NCI-H748 treated with DMSO at 0.1 percent for 48 hours (cell line): ENCODE data around the gene TDRD1.

Experiments
- DNase-seq: peaks from one replicate; lab custom pipeline; 2025; lab: John Stamatoyannopoulos, UW

The TDRD1 gene

GRCh38 chr10:114174695-114175188 is 4.4 kb upstream of the TDRD1 start:
- DNase-seq: no peak

DNA sequence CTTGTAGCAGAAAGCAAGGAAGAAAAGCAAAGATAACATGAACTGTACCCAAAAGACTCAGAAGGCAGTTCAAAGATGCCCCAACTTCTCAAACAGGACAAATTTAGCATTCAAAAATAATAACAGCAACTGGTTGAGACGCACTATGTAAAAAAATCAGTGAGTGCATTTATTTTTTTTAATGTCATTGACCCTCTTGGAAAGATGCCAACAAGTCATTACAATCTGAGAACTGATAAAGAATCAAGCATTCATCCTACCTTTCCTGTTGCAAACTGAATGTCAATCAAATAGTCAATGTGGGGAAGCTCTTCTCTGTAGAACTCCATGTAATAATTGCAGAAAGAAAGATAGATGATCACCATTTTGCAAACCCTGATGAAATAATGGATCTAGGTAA is 3.5 kb upstream of the TDRD1 start:
- no peak for DNase-seq

DNA sequence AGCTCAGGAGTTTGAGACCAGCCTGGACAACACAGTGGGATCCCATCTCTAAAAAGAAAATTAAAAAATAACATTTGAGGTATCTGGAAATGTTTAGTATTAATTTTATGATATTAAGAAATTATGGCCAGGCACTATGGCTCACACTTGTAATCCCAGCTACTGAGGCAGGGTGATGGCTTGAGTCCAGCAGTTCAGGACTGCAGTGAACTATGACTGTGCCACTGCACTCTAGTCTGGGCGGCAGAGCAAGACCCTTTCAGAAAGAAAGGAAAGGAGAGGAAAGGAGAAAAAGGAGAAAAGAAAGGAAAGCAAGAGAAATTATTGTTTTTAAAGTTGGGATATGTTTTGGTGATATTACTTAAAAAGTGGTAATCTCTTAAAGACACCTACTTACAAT is 2.6 kb upstream of the TDRD1 start:
- no peak for DNase-seq

- no peak for DNase-seq
Observed at GRCh38 chr10:114179747-114180146, 594 bp downstream of the TDRD1 start.

GRCh38 chr10:114180937-114181336 is 1.8 kb downstream of the TDRD1 start:
- no peak for DNase-seq

DNA sequence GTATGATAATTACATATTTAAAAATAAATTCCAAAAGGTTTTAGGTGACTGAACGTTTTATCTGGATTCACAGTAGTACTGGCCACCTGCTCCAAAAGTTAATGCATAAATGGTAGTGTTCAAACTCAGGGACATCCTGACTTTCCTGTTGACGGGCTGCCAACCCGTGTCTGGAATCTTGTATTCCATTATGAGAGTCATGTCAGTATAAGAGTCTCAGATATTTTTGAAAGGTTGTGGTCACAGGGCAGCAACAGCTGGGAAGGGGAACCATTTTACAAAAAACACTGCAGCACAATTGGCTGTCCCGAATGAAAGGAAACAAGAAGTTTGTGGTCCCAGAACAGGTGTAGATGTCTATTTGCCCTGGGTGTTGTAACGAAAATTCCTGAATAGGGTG is 2.8 kb downstream of the TDRD1 start:
- no peak for DNase-seq

DNA sequence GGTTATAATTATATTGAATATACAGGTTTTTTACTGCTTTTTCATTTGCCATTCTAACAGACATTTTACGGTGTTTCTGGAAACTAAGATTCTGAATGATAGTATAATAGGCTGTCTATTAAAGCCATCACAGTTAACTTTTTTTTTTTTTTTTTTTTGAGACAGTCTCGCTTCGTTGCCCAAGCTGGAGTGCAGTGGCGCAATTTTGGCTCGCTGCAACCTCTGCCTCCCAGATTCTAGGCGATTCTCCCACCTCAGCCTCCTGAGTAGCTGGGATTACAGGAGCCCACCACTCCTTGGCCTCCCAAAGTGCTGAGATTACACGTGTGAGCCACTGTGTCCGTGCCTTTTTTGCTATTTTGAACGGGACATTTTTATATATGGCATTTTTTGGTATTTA is 4.4 kb downstream of the TDRD1 start:
- DNase-seq: no peak

DNA sequence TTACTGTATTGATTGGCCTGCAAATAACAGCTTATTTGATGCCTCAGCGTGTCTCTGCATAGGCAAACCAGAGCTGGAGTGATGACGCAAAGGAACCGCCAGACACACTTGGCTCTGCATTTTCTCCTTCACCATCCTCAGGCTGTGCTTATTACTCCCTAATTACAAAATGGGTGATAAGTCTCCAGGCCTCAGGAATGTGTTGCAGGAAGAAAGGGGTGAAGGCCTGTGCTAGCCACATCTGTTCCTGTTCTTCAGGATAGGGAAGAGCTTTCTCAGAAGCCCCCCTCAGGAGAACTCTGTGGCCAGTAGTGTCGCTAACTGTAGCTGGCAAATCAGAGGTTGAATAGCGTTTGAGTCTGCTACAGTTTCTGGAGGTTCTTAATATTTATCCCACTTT is 5.1 kb downstream of the TDRD1 start:
- DNase-seq: no peak

- no peak for DNase-seq
Observed at GRCh38 chr10:114188001-114188400, 8.8 kb downstream of the TDRD1 start.

DNA sequence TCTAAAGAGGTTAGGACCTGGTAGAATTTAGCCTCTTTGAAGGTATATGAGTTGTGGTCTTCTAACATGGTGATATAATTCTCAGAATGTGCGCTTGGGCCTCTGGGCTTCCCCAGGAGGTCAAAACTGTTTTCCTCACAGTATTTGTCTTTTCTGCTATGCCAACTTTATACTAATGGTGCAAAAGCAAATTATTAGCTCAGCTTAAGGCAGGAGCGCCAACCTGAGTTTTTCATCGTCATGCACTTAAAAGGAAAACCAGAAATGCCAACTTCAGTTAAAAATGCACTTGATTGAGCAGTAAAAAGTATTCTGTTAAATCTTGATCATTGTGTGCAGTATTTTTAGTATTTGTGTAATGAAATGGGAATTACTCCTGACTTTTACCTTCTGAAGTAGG is 9.7 kb downstream of the TDRD1 start:
- DNase-seq: no peak

- no peak for DNase-seq
Observed at GRCh38 chr10:114189700-114190099, 10.5 kb downstream of the TDRD1 start.

- DNase-seq: no peak
Observed at GRCh38 chr10:114195079-114195478, 15.9 kb downstream of the TDRD1 start.

- no peak for DNase-seq
Observed at GRCh38 chr10:114199239-114199638, 20.1 kb downstream of the TDRD1 start.

DNA sequence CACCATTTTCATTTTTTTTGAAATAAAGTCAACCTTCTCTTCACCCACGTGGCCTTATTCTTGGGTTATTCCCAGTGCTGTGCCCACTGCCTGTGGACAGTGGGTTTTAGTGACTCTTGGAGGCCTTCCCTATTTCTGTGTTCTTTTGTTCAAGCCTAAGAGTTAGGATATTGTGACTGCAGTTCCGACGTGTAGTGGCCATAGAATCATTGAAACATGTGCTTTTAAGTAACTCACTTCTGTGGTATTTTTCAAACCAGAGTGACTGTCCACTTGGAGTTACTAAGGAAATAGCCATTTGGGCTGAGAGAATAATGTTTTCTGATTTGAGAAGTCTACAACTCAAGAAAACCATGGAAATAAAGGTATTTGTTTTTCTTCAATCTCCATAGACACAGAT is 23.7 kb downstream of the TDRD1 start:
- no peak for DNase-seq

DNA sequence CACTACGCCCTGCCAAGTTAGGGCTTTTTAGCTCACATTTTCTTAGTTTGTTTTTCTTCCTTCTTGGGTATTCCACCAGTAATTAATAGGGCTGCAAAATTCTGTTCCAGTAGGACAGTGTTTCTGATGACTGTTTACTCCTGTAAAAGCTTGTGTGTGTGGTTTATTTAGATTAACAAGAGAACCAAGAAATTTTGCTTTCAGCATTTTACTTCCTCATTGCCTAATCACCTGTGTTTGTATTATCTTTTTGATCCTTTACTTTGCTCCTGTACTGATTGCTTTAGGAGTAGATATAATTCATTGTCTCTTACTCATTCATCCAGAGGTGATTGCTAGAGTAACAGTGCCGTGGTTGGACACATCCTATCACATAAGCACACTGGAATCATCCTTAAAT is 27.7 kb downstream of the TDRD1 start:
- no peak for DNase-seq

- no peak for DNase-seq
Observed at GRCh38 chr10:114207349-114207748, 28.2 kb downstream of the TDRD1 start.

DNA sequence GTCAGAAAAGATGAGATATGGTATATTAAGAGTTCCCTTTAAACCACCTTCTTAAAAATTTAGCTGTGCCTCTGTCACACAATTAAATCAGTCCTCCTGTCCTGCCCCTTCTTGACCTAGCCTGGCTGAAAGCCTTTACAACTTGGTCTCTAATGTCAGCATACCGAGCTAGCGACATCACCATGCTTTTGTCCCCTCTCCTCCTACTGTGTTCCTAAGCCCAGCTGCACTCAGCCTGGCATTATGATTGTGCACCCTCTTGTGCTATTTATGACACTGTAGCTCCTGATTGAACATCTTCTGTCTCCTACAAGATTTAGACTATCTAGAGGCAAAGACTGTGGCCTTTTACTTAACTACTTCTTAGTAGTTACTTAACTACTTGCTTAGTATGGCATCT is 29.2 kb downstream of the TDRD1 start:
- DNase-seq: no peak

- DNase-seq: no peak
Observed at GRCh38 chr10:114212153-114212552, 33.0 kb downstream of the TDRD1 start.

DNA sequence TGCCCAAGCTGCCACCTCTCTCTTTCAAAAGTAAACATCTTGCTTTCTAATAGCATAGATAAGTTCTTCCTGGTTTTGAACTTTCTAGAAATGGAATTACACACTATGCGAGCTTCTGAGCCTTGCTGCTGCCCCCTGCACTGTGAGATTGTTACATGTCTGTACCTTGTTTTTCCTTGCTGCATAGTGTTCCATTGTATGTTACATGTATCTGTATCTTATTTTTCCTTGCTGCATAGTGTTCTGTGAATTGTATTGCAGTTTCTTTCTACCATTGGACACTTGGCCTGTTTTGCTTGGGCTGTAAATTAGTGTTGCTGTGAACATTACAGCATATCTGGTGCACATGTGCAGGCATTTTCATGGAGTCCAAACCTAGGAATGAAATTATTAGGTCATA is 35.9 kb downstream of the TDRD1 start:
- DNase-seq: no peak

DNA sequence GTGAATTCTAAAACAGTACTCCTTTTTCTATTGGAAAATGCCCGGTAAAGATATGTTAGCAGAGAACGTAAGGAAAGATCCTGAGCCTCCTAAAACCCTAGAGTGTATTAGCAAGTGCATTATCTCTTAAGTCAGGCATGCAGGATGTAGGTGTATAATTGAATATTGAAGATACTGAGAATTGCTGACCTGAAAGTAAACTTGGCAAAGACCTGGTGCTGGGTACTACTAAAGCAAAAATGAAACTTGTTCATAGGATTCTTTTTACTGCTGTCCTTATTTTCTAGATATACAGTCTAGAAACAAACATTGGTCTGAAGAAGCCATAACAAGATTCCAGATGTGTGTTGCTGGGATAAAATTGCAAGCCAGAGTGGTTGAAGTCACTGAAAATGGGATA is 41.1 kb downstream of the TDRD1 start:
- no peak for DNase-seq

- no peak for DNase-seq
Observed at GRCh38 chr10:114221235-114221634, 42.1 kb downstream of the TDRD1 start.

DNA sequence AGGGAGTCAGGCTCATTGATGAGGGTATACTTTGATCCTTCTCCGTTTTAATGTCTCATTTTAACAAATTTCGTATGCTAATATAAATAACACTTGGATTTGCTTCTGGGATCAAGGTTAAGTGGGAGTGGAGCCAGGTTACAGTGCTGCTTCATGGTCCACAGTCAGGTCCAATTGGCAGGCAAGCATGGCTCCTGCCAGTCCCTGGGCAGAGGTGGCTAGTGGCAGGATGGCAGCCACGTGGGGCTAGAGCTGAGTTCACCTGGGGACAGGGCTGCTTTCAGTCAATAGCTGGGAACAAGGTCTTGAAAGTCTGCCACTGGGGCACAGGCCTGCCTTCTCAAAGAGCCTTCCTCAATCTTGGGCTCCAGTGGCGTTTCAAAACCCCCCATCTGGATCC is 43.9 kb downstream of the TDRD1 start:
- DNase-seq: no peak

DNA sequence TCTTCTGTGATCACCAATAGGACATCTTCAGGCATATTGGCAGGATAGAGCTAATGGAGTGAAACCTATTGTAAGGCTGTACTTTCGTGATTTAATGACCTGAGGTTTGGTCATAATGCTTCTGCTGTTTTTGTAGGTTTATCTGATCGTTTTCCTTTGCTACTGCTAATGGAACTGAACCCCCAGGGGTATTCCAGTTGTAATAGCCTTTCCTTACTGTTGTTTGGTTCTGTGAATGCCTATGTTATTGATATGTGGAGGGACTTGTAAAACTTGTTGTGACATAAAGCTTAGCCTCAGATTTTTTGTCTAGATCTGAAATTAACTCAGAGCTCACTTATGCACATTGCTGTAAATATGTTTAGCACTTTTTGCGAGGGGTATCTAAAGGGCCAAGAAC is 49.0 kb downstream of the TDRD1 start:
- no peak for DNase-seq

DNA sequence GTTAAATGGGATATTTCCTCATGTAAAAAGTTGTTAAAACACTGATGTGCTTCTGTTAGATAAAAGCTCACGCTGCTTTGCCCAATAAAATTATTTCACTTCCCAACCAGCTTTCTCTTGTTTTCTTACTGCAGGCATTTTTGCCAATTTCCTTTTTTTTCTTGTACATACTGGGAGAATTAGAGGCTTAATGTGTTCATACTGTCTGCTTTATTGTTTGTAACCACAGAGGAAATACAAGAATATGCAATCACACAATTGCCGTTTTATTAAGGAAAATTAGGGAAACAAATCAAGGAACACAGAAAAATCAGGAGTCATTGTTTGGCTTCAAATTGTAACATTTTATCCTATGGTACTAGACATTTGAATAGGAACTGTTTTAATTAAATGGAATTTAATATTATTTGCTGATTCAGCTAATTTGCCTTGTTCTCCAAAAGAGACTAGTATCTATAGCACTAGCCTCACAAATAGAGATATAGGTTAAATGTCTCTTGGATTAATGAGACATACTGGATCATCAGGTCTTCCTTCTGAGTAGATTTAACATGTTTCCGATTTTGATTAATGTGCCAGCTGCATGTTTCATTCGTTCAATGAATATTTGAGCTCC is 53.5 kb downstream of the TDRD1 start:
- no peak for DNase-seq

- DNase-seq: no peak
Observed at GRCh38 chr10:114233482-114233881, 54.3 kb downstream of the TDRD1 start.
